Measurements from ENCODE around the gene FHDC1.

FHDC1 gene

GRCh38 chr4:152925851-152926250, 10.3 kb upstream of the FHDC1 start:
- Histone ChIP-seq H3K27me3 (ENCODE audit: insufficient read depth, poor library complexity, severe bottlenecking) (no peaks in the 10 kb centered on the region), H3K27ac (ENCODE audit: poor library complexity, severe bottlenecking) (no peak overlapping the region), H3K4me1 (ENCODE audit: insufficient read depth, poor library complexity, severe bottlenecking) (no peaks in the 10 kb centered on the region), H3K4me3 (ENCODE audit: severe bottlenecking) (no peak overlapping the region), H3K36me3 (ENCODE audit: low read depth) (no peaks in the 10 kb centered on the region), H3K9me3 (ENCODE audit: severe bottlenecking) (peaks cover 4% of the 10 kb centered on the region)
- TF ChIP-seq CTCF (IDR thresholded peaks at IDR 0.05; ENCODE audit: poor library complexity, severe bottlenecking) = no peak
- no peak for ATAC-seq (ENCODE audit: low read depth)
- no peak for DNase-seq (ENCODE audit: low spot score)

GRCh38 chr4:152926959-152927358, 9.2 kb upstream of the FHDC1 start:
- Histone ChIP-seq H3K4me1 (ENCODE audit: insufficient read depth, poor library complexity, severe bottlenecking) (no peaks in the 10 kb centered on the region), H3K36me3 (ENCODE audit: low read depth) (no peaks in the 10 kb centered on the region), H3K4me3 (ENCODE audit: severe bottlenecking) (no peak overlapping the region), H3K27me3 (ENCODE audit: insufficient read depth, poor library complexity, severe bottlenecking) (no peaks in the 10 kb centered on the region), H3K9me3 (ENCODE audit: severe bottlenecking) (no peaks in the 10 kb centered on the region), H3K27ac (ENCODE audit: poor library complexity, severe bottlenecking) (no peak overlapping the region)
- TF ChIP-seq CTCF (IDR thresholded peaks at IDR 0.05; ENCODE audit: poor library complexity, severe bottlenecking) = no peak
- ATAC-seq (ENCODE audit: low read depth) (no peak), DNase-seq (ENCODE audit: low spot score) (no peak)

- Histone ChIP-seq H3K36me3 (ENCODE audit: low read depth) (no peaks in the 10 kb centered on the region), H3K9me3 (ENCODE audit: severe bottlenecking) (no peaks in the 10 kb centered on the region), H3K4me1 (ENCODE audit: insufficient read depth, poor library complexity, severe bottlenecking) (no peaks in the 10 kb centered on the region), H3K27me3 (ENCODE audit: insufficient read depth, poor library complexity, severe bottlenecking) (no peaks in the 10 kb centered on the region), H3K27ac (ENCODE audit: poor library complexity, severe bottlenecking) (no peak overlapping the region), H3K4me3 (ENCODE audit: severe bottlenecking) (no peak overlapping the region)
- DNase-seq (ENCODE audit: low spot score) = no peak
- no peak for TF ChIP-seq CTCF (IDR thresholded peaks at IDR 0.05; ENCODE audit: poor library complexity, severe bottlenecking)
- no peak for ATAC-seq (ENCODE audit: low read depth)
Measured at GRCh38 chr4:152927737-152928136, 8.4 kb upstream of the FHDC1 start.

- no peak overlapping the region for H3K4me3 ChIP-seq (ENCODE audit: severe bottlenecking)
- no peaks in the 10 kb centered on the region for H3K9me3 ChIP-seq (ENCODE audit: severe bottlenecking)
- H3K4me1 ChIP-seq (ENCODE audit: insufficient read depth, poor library complexity, severe bottlenecking) = no peaks in the 10 kb centered on the region
- no peaks in the 10 kb centered on the region for H3K36me3 ChIP-seq (ENCODE audit: low read depth)
- H3K27ac ChIP-seq (ENCODE audit: poor library complexity, severe bottlenecking) = no peak overlapping the region
- no peak for DNase-seq (ENCODE audit: low spot score)
- no peak for TF ChIP-seq CTCF (IDR thresholded peaks at IDR 0.05; ENCODE audit: poor library complexity, severe bottlenecking)
- no peaks in the 10 kb centered on the region for H3K27me3 ChIP-seq (ENCODE audit: insufficient read depth, poor library complexity, severe bottlenecking)
- no peak for ATAC-seq (ENCODE audit: low read depth)
Measured at GRCh38 chr4:152928286-152928685, 7.8 kb upstream of the FHDC1 start.

- ATAC-seq (ENCODE audit: low read depth) (no peak), DNase-seq (ENCODE audit: low spot score) (no peak)
- no peak overlapping the region for H3K4me3 ChIP-seq (ENCODE audit: severe bottlenecking)
- H3K36me3 ChIP-seq (ENCODE audit: low read depth) = no peaks in the 10 kb centered on the region
- H3K27me3 ChIP-seq (ENCODE audit: insufficient read depth, poor library complexity, severe bottlenecking) = no peaks in the 10 kb centered on the region
- no peak for TF ChIP-seq CTCF (IDR thresholded peaks at IDR 0.05; ENCODE audit: poor library complexity, severe bottlenecking)
- H3K9me3 ChIP-seq (ENCODE audit: severe bottlenecking) = no peaks in the 10 kb centered on the region
- no peaks in the 10 kb centered on the region for H3K4me1 ChIP-seq (ENCODE audit: insufficient read depth, poor library complexity, severe bottlenecking)
- H3K27ac ChIP-seq (ENCODE audit: poor library complexity, severe bottlenecking) = no peak overlapping the region
Measured at GRCh38 chr4:152929888-152930287, 6.2 kb upstream of the FHDC1 start.

Measured in RWPE2 (cell line).